Naive thymus-derived CD4-positive, alpha-beta T cell (primary cell): ENCODE data around the gene EIF4B. TPM values are rescaled to one million over a fixed set of nuclear protein-coding genes. Genes with fewer than 3 reads are reported as not detected.
"Not testable (repeated sequence)": the region's sequence is repeated elsewhere in the genome, so short reads cannot be mapped to it uniquely, and the experiment has no call there.

ENCODE experiments used
- ATAC-seq: fragments of 150-1000 bp; cut with Tn5 transposase; 2 replicates; pipeline ENCODE4 v1.10.0; 2021; ENCODE audit warnings: mild to moderate bottlenecking, moderate library complexity
- CTCF ChIA-PET: fragments of 350-600 bp; sonication (Branson Sonifier 250); formaldehyde crosslinking; loops from one replicate; lab custom pipeline; 2021; ENCODE audit warnings: antibody characterized with exemption; lab: Charles Lee
- POLR2A ChIA-PET: fragments of 350-600 bp; sonication (Branson Sonifier 250); formaldehyde crosslinking; loops from one replicate; lab custom pipeline; 2021; ENCODE audit warnings: antibody characterized with exemption, inconsistent platforms; lab: Charles Lee
- DNase-seq, 9 donors: peaks; one replicate each; pipeline versions ENCODE4 v3.0.0 to v3.0.0-alpha.2; 2020 to 2022; ENCODE audit warnings: mixed read lengths in 1 of 9
- H3K27ac ChIP-seq: one replicate; pipeline ENCODE4 v1.7.0; 2013; ENCODE audit warnings: mild to moderate bottlenecking, low read depth, low read length, moderate library complexity
- H3K27me3 ChIP-seq, 2 donors: one replicate each; pipeline ENCODE4 v1.7.0; 2013; ENCODE audit warnings: low read length in 2 of 2, mild to moderate bottlenecking in 2 of 2, moderate library complexity in 2 of 2; ENCODE audit not compliant: control insufficient read depth in 2 of 2, insufficient read depth in 2 of 2
- H3K36me3 ChIP-seq, 3 experiments: 1 replicate in 2 of 3; 2 replicates in 1 of 3; pipeline ENCODE4 v1.7.0; 2013; ENCODE audit warnings: low read length in 3 of 3, mild to moderate bottlenecking in 3 of 3, moderate library complexity in 1 of 3; ENCODE audit not compliant: insufficient read depth in 3 of 3, control insufficient read depth in 2 of 3
- H3K4me1 ChIP-seq, 2 donors: one replicate each; pipeline ENCODE4 v1.7.0; 2013; ENCODE audit warnings: low read length in 2 of 2, mild to moderate bottlenecking in 2 of 2, moderate library complexity in 1 of 2; ENCODE audit not compliant: control insufficient read depth in 2 of 2, insufficient read depth in 2 of 2
- H3K4me3 ChIP-seq: 2 replicates; pipeline ENCODE4 v1.7.0; 2013; ENCODE audit warnings: mild to moderate bottlenecking, low read length
- H3K9me3 ChIP-seq, 3 experiments: 1 replicate in 2 of 3; 2 replicates in 1 of 3; pipeline ENCODE4 v1.7.0; 2013; ENCODE audit warnings: low read length in 3 of 3; ENCODE audit not compliant: control insufficient read depth in 2 of 3
- H3K27ac Mint-ChIP-seq, 9 donors: one replicate each; pipeline ENCODE4 v1.8.0; 2020 to 2022; ENCODE audit warnings: mixed read lengths in 9 of 9, mild to moderate bottlenecking in 8 of 9, moderate library complexity in 5 of 9, inconsistent platforms in 2 of 9
- H3K27me3 Mint-ChIP-seq, 5 donors: one replicate each; pipeline ENCODE4 v1.8.0; 2021 to 2022; ENCODE audit warnings: mixed read lengths in 5 of 5, mild to moderate bottlenecking in 1 of 5
- H3K36me3 Mint-ChIP-seq, 5 donors: one replicate each; pipeline ENCODE4 v1.8.0; 2020 to 2022; ENCODE audit warnings: mixed read lengths in 5 of 5, mild to moderate bottlenecking in 3 of 5, inconsistent platforms in 1 of 5
- H3K4me1 Mint-ChIP-seq, 7 donors: one replicate each; pipeline ENCODE4 v1.8.0; 2020 to 2022; ENCODE audit warnings: mixed read lengths in 7 of 7, mild to moderate bottlenecking in 3 of 7, inconsistent platforms in 1 of 7
- H3K4me3 Mint-ChIP-seq, 10 donors: one replicate each; pipeline ENCODE4 v1.8.0; 2020 to 2022; ENCODE audit warnings: mild to moderate bottlenecking in 10 of 10, mixed read lengths in 10 of 10, moderate library complexity in 6 of 10, inconsistent platforms in 2 of 10
- H3K9me3 Mint-ChIP-seq, 11 donors: one replicate each; pipeline ENCODE4 v1.8.0; 2020 to 2022; ENCODE audit warnings: mixed read lengths in 11 of 11, mild to moderate bottlenecking in 4 of 11, inconsistent platforms in 1 of 11, moderate library complexity in 1 of 11
- intact Hi-C, 2 donors: fragments of 100-400 bp; cut with micrococcal nuclease; formaldehyde crosslinking; loops; one replicate each; pipeline ENCODE4 v1.15.1; 2023
- polyA plus RNA-seq, 2 donors: library from polyadenylated mRNA; unstranded; fragments of 300-500 nt; fragmentation: Illumina TruSeq; gene quantifications; one replicate each; pipeline ENCODE4 v1.2.3, GENCODE V29; 2021
- total RNA-seq, 6 experiments: library from RNA in 5 of 6; stranded (reverse) in 5 of 6; gene quantifications; 1 replicate in 5 of 6; 2 replicates in 1 of 6; pipeline ENCODE4 v1.2.3 and lab custom pipeline; 2021 to 2026

EIF4B gene
- total and polyA plus RNA-seq, 7 experiments from 2014 or later = 134 to 919 (median 613) TPM

DNA sequence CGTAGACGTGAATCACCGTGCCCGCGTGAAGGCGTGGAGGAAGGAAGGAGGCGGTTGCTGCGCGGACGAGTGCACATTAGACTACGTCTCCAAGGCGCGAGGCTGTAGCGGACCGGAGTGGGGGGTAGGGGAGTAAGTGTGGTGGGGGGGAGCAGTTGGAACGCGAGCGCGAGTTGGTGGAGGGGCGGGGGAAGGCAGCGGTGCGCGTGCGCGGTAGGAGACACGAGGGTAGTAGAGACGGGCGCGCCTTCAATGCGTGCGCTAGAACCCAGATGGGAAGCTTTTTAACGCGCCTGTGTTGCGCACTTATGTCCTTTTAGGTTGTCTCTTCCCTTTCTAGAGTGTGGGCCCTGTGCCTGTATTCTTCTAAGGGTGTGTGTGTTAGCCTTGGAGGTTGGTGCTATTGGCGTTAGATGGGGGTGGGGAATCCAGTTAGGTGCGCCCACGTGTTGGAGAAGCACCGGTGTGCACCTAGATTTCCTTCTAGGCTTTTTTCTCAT is 604 bp downstream of the EIF4B start:
- Mint-ChIP-seq H3K36me3 (peaks cover 0 to 14% (median 7%) of the 10 kb centered on the region in 5 donors), H3K9me3 (peaks cover 0 to 8% (median 0%) of the 10 kb centered on the region in 11 donors), H3K27me3 (peaks cover 0 to 5% (median 0%) of the 10 kb centered on the region in 5 donors), H3K27ac (peak overlapping the region; percentile 96 to 99 (median 98)), H3K4me1 (peaks cover 33 to 65% (median 53%) of the 10 kb centered on the region in 7 donors), H3K4me3 (peak overlapping the region; percentile 96 to 100 (median 99))
- Histone ChIP-seq H3K27me3 (no peaks in the 10 kb centered on the region), H3K27ac (peak overlapping the region; percentile 86), H3K4me1 (peaks cover 35 to 39% of the 10 kb centered on the region in 2 donors), H3K9me3 (no peaks in the 10 kb centered on the region), H3K36me3 (peaks cover 0 to 5% (median 0%) of the 10 kb centered on the region in 3 experiments), H3K4me3 (peak overlapping the region; percentile 99)
- DNase-seq (peak; percentile 53 to 81 (median 73)), ATAC-seq (peak; percentile 19)
- POLR2A ChIA-PET = interaction anchor here (0.6 to 3.4 kb wide), 12 partner anchors 8 to 937 kb away, joined by 3 to 29 read pairs (median 4); partner anchors contain the start of genes ATG101, ATP5MC2, PFDN5 and SP1
- CTCF ChIA-PET = interaction anchor here (1.2 kb wide), 1 partner anchor 987 kb away, joined by 3 read pairs; no protein-coding TSS in a partner anchor
- intact Hi-C loops = loop anchor here (1.0 to 10.0 kb wide), 24 partner anchors 26 to 1962 kb away; partner anchors contain the start of genes ATF7 (in 2 of the 2), ATP5MC2 (in 2 of the 2), CSAD (in 2 of the 2) and PFDN5 (in 2 of the 2)

DNA sequence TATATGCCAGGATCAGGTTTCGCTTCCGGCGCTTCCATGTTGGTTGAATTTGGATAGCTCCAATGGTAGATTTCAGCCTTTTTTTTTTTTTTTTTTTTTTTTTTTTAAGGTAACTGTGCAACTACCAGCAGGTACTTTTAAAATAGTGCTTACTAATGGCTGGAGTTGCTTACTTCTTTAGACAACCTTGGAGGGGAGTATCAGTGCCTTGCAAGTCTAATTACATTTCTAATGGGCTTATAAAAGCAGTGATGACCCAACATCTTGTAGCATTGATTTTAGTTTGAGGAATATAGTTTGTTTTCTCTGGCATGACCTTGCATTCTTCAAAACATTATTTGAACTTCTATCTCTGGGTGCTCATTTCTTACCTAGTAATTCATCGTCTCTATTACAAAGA is 1.1 kb downstream of the EIF4B start:
- Mint-ChIP-seq H3K27ac (peak overlapping the region; percentile 96 to 99 (median 98)), H3K4me1 (peaks cover 33 to 69% (median 55%) of the 10 kb centered on the region in 7 donors), H3K27me3 (peaks cover 0 to 4% (median 0%) of the 10 kb centered on the region in 5 donors), H3K36me3 (peaks cover 0 to 15% (median 8%) of the 10 kb centered on the region in 5 donors), H3K9me3 (peaks cover 0 to 8% (median 0%) of the 10 kb centered on the region in 11 donors), H3K4me3 (peak overlapping the region; percentile 96 to 100 (median 99))
- ATAC-seq (no peak), DNase-seq (no peak)
- POLR2A ChIA-PET = interaction anchor here (0.6 to 3.4 kb wide), 8 partner anchors 8 to 493 kb away, joined by 3 to 29 read pairs (median 4); partner anchors contain the start of genes PFDN5, SP1, SPRYD3 and TARBP2
- Histone ChIP-seq H3K27me3 (no peaks in the 10 kb centered on the region), H3K4me3 (peak overlapping the region; percentile 99), H3K27ac (peak overlapping the region; percentile 86), H3K36me3 (peaks cover 0 to 5% (median 0%) of the 10 kb centered on the region in 3 experiments), H3K4me1 (peaks cover 35 to 41% of the 10 kb centered on the region in 2 donors), H3K9me3 (no peaks in the 10 kb centered on the region)
- intact Hi-C loops = loop anchor here (2.0 to 10.0 kb wide), 10 partner anchors 245 to 1963 kb away; partner anchors contain the start of genes ACVR1B (in 1 of the 2), ATP5MC2 (in 1 of the 2), CSRNP2 (in 1 of the 2) and LETMD1 (in 1 of the 2)
- CTCF ChIA-PET = no interaction called here

DNA sequence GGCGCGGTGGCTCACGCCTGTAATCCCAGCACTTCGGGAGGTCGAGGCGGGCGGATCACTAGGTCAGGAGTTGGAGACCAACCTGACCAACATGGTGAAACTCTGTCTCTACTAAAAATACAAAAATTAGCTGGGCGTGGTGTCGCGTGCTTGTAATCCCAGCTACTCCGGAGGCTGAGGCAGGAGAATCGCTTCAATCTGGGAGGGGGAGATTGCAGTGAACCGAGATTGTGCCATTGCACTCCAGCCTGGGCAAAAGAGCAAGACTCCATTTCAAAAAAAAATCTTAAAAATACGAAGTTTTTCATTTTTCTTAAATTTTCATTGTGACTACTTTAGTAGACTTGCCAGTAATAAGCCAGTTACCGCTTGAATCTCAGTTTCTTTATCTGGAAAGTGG is 2.5 kb downstream of the EIF4B start:
- Histone ChIP-seq H3K27ac (peak overlapping the region; percentile 8), H3K4me1 (peaks cover 35 to 41% of the 10 kb centered on the region in 2 donors)
- H3K36me3 ChIP-seq, H3K9me3 ChIP-seq, H3K4me3 ChIP-seq, CTCF ChIA-PET, H3K27me3 Mint-ChIP-seq, H3K27me3 ChIP-seq, H3K9me3 Mint-ChIP-seq, ATAC-seq, DNase-seq: not testable (repeated sequence)
- intact Hi-C loops = loop anchor here (2.0 to 10.0 kb wide), 8 partner anchors 16 to 1964 kb away; partner anchors contain the start of genes ACVR1B (in 1 of the 2), CSRNP2 (in 1 of the 2), LETMD1 (in 1 of the 2) and NR4A1 (in 1 of the 2)
- H3K36me3 Mint-ChIP-seq = peaks cover 0 to 15% (median 8%) of the 10 kb centered on the region in 5 donors
- H3K27ac Mint-ChIP-seq = peak overlapping the region in 2 of 9 donors; percentile 12 to 65
- H3K4me1 Mint-ChIP-seq = peaks cover 33 to 81% (median 65%) of the 10 kb centered on the region in 7 donors
- peak overlapping the region; percentile 45 to 100 (median 98) for H3K4me3 Mint-ChIP-seq
- POLR2A ChIA-PET = interaction anchor here (0.6 kb wide), 1 partner anchor 1823 kb away, joined by 3 read pairs; no protein-coding TSS in a partner anchor

DNA sequence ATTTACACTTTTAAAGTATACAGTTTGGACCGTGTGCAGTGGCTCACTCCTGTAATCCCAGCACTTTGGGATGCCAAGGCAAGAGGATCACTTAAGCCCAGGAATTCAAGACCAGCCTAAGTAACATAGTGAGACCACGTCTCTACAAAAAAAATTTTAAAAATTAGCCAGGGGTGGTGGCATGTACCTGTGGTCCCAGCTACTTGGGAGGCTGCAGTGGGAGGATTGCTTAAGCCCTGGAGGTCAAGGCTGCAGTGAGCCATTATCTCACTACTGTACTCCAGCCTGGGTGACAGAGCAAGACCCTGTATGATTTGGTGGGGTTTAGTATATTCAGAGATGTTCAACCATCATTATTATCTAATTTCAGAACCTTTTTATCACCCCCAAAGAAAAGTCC is 4.7 kb downstream of the EIF4B start:
- no peak overlapping the region for H3K27ac Mint-ChIP-seq
- Histone ChIP-seq H3K9me3 (no peaks in the 10 kb centered on the region), H3K4me1 (peaks cover 36 to 41% of the 10 kb centered on the region in 2 donors), H3K27me3 (no peaks in the 10 kb centered on the region), H3K36me3 (peaks cover 0 to 5% (median 3%) of the 10 kb centered on the region in 3 experiments), H3K27ac (peak overlapping the region; percentile 23), H3K4me3 (no peak overlapping the region)
- H3K27me3 Mint-ChIP-seq = peaks cover 0 to 4% (median 0%) of the 10 kb centered on the region in 5 donors
- H3K4me1 Mint-ChIP-seq = peaks cover 39 to 88% (median 73%) of the 10 kb centered on the region in 7 donors
- ChIA-PET CTCF (interaction anchor here (1.0 kb wide), 1 partner anchor 27 kb away, joined by 3 read pairs; no protein-coding TSS in a partner anchor), POLR2A (interaction anchor here (1.0 kb wide), 1 partner anchor 14 kb away, joined by 3 read pairs; no protein-coding TSS in a partner anchor)
- DNase-seq (no peak), ATAC-seq (no peak)
- intact Hi-C loops = no loop called here
- peak overlapping the region in 4 of 10 donors; percentile 10 to 62 (median 29) for H3K4me3 Mint-ChIP-seq
- peaks cover 0 to 13% (median 8%) of the 10 kb centered on the region in 5 donors for H3K36me3 Mint-ChIP-seq
- H3K9me3 Mint-ChIP-seq = peaks cover 0 to 8% (median 0%) of the 10 kb centered on the region in 11 donors

DNA sequence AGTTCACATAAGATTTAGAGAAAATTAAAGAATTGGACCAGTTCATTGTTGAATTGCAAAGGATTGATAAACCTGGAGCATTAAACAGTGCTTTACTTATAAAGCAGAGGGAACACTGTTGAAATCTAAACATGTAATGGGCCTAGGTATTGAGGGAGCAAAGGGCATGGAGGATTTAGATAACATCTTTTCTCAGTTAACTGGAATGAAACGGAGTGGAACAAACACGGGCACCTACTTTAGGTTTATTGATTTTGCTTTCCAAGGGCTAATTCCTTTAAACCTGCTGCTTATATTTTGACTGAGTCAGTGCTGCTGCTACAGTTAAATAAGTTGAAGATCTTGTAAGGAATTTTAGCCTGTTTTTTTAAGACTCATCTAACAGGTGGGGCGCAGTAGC is 5.6 kb downstream of the EIF4B start:
- no peak for ATAC-seq
- Mint-ChIP-seq H3K27ac (peak overlapping the region in 4 of 9 donors; percentile 30 to 71 (median 58)), H3K36me3 (peaks cover 0 to 13% (median 5%) of the 10 kb centered on the region in 5 donors), H3K4me1 (peaks cover 37 to 82% (median 67%) of the 10 kb centered on the region in 7 donors), H3K9me3 (no peaks in the 10 kb centered on the region), H3K27me3 (no peaks in the 10 kb centered on the region), H3K4me3 (peak overlapping the region in 4 of 10 donors; percentile 19 to 62 (median 42))
- peaks cover 0 to 8% (median 3%) of the 10 kb centered on the region in 3 experiments for H3K36me3 ChIP-seq
- H3K4me1 ChIP-seq = peaks cover 36 to 41% of the 10 kb centered on the region in 2 donors
- no peaks in the 10 kb centered on the region for H3K9me3 ChIP-seq
- no peaks in the 10 kb centered on the region for H3K27me3 ChIP-seq
- intact Hi-C loops = no loop called here
- no peak overlapping the region for H3K4me3 ChIP-seq
- ChIA-PET CTCF (no interaction called here), POLR2A (interaction anchor here (1.0 kb wide), 1 partner anchor 13 kb away, joined by 3 read pairs; no protein-coding TSS in a partner anchor)
- H3K27ac ChIP-seq = no peak overlapping the region
- DNase-seq = no peak

DNA sequence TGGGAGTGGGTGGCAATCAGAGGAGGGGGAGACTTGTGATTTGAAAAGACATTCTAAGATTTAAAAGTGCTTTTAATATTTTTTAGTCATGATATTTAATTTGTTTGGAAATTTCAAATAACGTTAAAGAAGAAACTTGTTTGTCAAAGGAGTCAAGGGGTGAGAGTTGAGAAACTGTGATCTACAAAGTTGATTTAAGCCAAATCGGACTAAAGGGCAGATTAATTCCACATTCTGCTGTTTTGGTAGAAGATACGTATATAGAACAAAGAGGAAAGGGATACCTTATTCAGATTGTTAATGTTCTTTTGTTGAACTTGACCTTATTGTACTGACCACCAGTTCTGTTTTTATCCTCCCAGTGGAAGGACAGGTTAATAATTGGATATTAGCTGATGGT is 6.7 kb downstream of the EIF4B start:
- peaks cover 0 to 18% (median 12%) of the 10 kb centered on the region in 3 experiments for H3K36me3 ChIP-seq
- no peaks in the 10 kb centered on the region for H3K27me3 ChIP-seq
- POLR2A ChIA-PET = no interaction called here
- H3K9me3 Mint-ChIP-seq = no peaks in the 10 kb centered on the region
- H3K4me3 ChIP-seq = no peak overlapping the region
- H3K27ac ChIP-seq = no peak overlapping the region
- no peak for DNase-seq
- no peak for ATAC-seq
- H3K4me3 Mint-ChIP-seq = no peak overlapping the region
- CTCF ChIA-PET = no interaction called here
- peaks cover 0 to 16% (median 10%) of the 10 kb centered on the region in 5 donors for H3K36me3 Mint-ChIP-seq
- H3K27ac Mint-ChIP-seq = peak overlapping the region in 2 of 9 donors; percentile 7 to 36
- no peaks in the 10 kb centered on the region for H3K27me3 Mint-ChIP-seq
- H3K9me3 ChIP-seq = no peaks in the 10 kb centered on the region
- H3K4me1 Mint-ChIP-seq = peaks cover 32 to 72% (median 56%) of the 10 kb centered on the region in 7 donors
- peaks cover 29 to 31% of the 10 kb centered on the region in 2 donors for H3K4me1 ChIP-seq
- intact Hi-C loops = no loop called here
